WTC11 (cell line): ENCODE results near the gene RASAL3. TPM values are rescaled to one million over a fixed set of nuclear protein-coding genes. Genes with fewer than 3 reads are reported as not detected.

Source experiments
- ATAC-seq: fragments of 200-7000 bp; cut with Tn5 transposase; 2 replicates; pipeline ENCODE4 v1.10.0; 2021; ENCODE audit warnings: mild to moderate bottlenecking, moderate library complexity
- CTCF ChIA-PET: fragments of 300-600 bp; sonication (Branson Sonifier 250); formaldehyde crosslinking; loops from one replicate; lab custom pipeline; 2021; ENCODE audit warnings: antibody characterized with exemption; lab: Charles Lee
- POLR2A ChIA-PET: fragments of 350-600 bp; sonication (Branson Sonifier 250); formaldehyde crosslinking; loops from one replicate; lab custom pipeline; 2021; ENCODE audit warnings: antibody characterized with exemption; lab: Charles Lee
- DNase-seq: peaks from one replicate; pipeline ENCODE4 v3.0.0; 2021; ENCODE audit warnings: low spot score
- H3K27ac Mint-ChIP-seq: 2 replicates; pipeline ENCODE4 v1.8.0; 2021; ENCODE audit warnings: mixed read lengths
- H3K27me3 Mint-ChIP-seq: 2 replicates; pipeline ENCODE4 v1.8.0; 2021; ENCODE audit warnings: low read depth, mild to moderate bottlenecking, moderate library complexity, mixed read lengths
- H3K36me3 Mint-ChIP-seq: 2 replicates; pipeline ENCODE4 v1.8.0; 2021; ENCODE audit warnings: mixed read lengths
- H3K4me1 Mint-ChIP-seq: 2 replicates; pipeline ENCODE4 v1.8.0; 2022; ENCODE audit warnings: mixed read lengths
- H3K4me3 Mint-ChIP-seq: 2 replicates; pipeline ENCODE4 v1.8.0; 2021; ENCODE audit warnings: mild to moderate bottlenecking, moderate library complexity, mixed read lengths
- H3K9me3 Mint-ChIP-seq: 2 replicates; pipeline ENCODE4 v1.8.0; 2021; ENCODE audit warnings: mixed read lengths
- AR ChIP-seq: fragments of 250-450 bp; sonication (Bioruptor Pico); IDR thresholded peaks from 2 replicates; pipeline ENCODE4 v1.9.0; 2021; ENCODE audit warnings: mild to moderate bottlenecking
- ARID4B ChIP-seq: sonication (generic); formaldehyde crosslinking; IDR thresholded peaks from 2 replicates; pipeline ENCODE4 v1.8.0; 2023; ENCODE audit warnings: missing genetic modification reagents, mild to moderate bottlenecking, borderline replicate concordance
- E2F1 ChIP-seq: sonication (generic); formaldehyde crosslinking; IDR thresholded peaks from 2 replicates; pipeline ENCODE4 v1.8.0; 2022; ENCODE audit warnings: mild to moderate bottlenecking, missing genetic modification reagents
- E2F5 ChIP-seq: sonication (generic); formaldehyde crosslinking; IDR thresholded peaks from 2 replicates; pipeline ENCODE4 v1.8.1; 2022; ENCODE audit warnings: mild to moderate bottlenecking, moderate library complexity, missing genetic modification reagents
- ELF4 ChIP-seq: sonication (generic); formaldehyde crosslinking; IDR thresholded peaks from 2 replicates; pipeline ENCODE4 v1.8.1; 2022; ENCODE audit warnings: low read depth, mild to moderate bottlenecking, moderate library complexity, missing genetic modification reagents
- ESRRA ChIP-seq: sonication (generic); formaldehyde crosslinking; IDR thresholded peaks from 2 replicates; pipeline ENCODE4 v1.8.1; 2022; ENCODE audit warnings: mild to moderate bottlenecking, missing genetic modification reagents, borderline replicate concordance
- ETV6 ChIP-seq: sonication (generic); formaldehyde crosslinking; IDR thresholded peaks from 2 replicates; pipeline ENCODE4 v1.8.1; 2022; ENCODE audit warnings: mild to moderate bottlenecking, missing genetic modification reagents
- FOXJ3 ChIP-seq: sonication (generic); formaldehyde crosslinking; IDR thresholded peaks from 2 replicates; pipeline ENCODE4 v1.9.0; 2021; ENCODE audit warnings: missing genetic modification reagents, mild to moderate bottlenecking, borderline replicate concordance
- FOXK1 ChIP-seq: sonication (generic); formaldehyde crosslinking; IDR thresholded peaks from 2 replicates; pipeline ENCODE4 v1.8.0; 2022; ENCODE audit warnings: mild to moderate bottlenecking, moderate library complexity, missing genetic modification reagents
- IRF2 ChIP-seq: sonication (generic); formaldehyde crosslinking; IDR thresholded peaks from 2 replicates; pipeline ENCODE4 v1.8.0; 2022; ENCODE audit warnings: low read depth, missing genetic modification reagents, borderline replicate concordance
- JUN ChIP-seq: sonication (generic); formaldehyde crosslinking; IDR thresholded peaks from 2 replicates; pipeline ENCODE4 v1.8.0; 2023; ENCODE audit warnings: mild to moderate bottlenecking, missing genetic modification reagents
- KAT7 ChIP-seq: sonication (generic); formaldehyde crosslinking; IDR thresholded peaks from 2 replicates; pipeline ENCODE4 v1.8.1; 2023; ENCODE audit warnings: missing genetic modification reagents, mild to moderate bottlenecking, borderline replicate concordance
- MAX ChIP-seq: sonication (generic); formaldehyde crosslinking; IDR thresholded peaks from 2 replicates; pipeline ENCODE4 v1.8.0; 2022; ENCODE audit warnings: mild to moderate bottlenecking, missing genetic modification reagents
- NFE2L1 ChIP-seq: sonication (generic); formaldehyde crosslinking; IDR thresholded peaks from 2 replicates; pipeline ENCODE4 v1.8.1; 2023; ENCODE audit warnings: missing genetic modification reagents
- OVOL2 ChIP-seq: fragments of 250-450 bp; sonication (Bioruptor Pico); IDR thresholded peaks from 2 replicates; pipeline ENCODE4 v1.9.0; 2021; ENCODE audit warnings: mild to moderate bottlenecking, borderline replicate concordance
- ZMAT4 ChIP-seq: fragments of 250-450 bp; sonication (Bioruptor Pico); IDR thresholded peaks from 2 replicates; pipeline ENCODE4 v1.9.0; 2021; ENCODE audit warnings: mild to moderate bottlenecking
- ZNF281 ChIP-seq: sonication (generic); formaldehyde crosslinking; IDR thresholded peaks from 2 replicates; pipeline ENCODE4 v1.8.0; 2023; ENCODE audit warnings: mild to moderate bottlenecking, missing genetic modification reagents
- total RNA-seq: library from RNA; stranded (reverse); gene quantifications from 3 replicates; pipeline ENCODE4 v1.2.3, GENCODE V29; 2021

The RASAL3 gene
- total RNA-seq, 1 experiment from 2014 or later, result 1.6 TPM

GRCh38 chr19:15427991-15428471 is 36.3 kb downstream of the RASAL3 start:
- H3K9me3 Mint-ChIP-seq, result no peaks in the 10 kb centered on the region
- H3K36me3 Mint-ChIP-seq, result peaks cover 24% of the 10 kb centered on the region
- no peak overlapping the region for H3K27ac Mint-ChIP-seq
- H3K4me3 Mint-ChIP-seq, result no peak overlapping the region
- POLR2A ChIA-PET, result no interaction called here
- peaks cover 13% of the 10 kb centered on the region for H3K4me1 Mint-ChIP-seq
- no peak for DNase-seq
- no peaks in the 10 kb centered on the region for H3K27me3 Mint-ChIP-seq
- TF ChIP-seq AR (no peak), FOXJ3 (no peak), E2F5 (CRISPR knock-in tag) (no peak), ETV6 (CRISPR knock-in tag) (no peak), ZMAT4 (no peak), OVOL2 (no peak), KAT7 (CRISPR knock-in tag) (no peak), E2F1 (no peak), ARID4B (CRISPR knock-in tag) (no peak), ELF4 (CRISPR knock-in tag) (no peak), JUN (CRISPR knock-in tag) (no peak), IRF2 (CRISPR knock-in tag) (no peak), NFE2L1 (CRISPR knock-in tag) (no peak), ZNF281 (no peak), FOXK1 (CRISPR knock-in tag) (no peak), MAX (no peak), ESRRA (CRISPR knock-in tag) (no peak)
- CTCF ChIA-PET, result interaction anchor here (2.6 kb wide), 1 partner anchor 8 kb away, joined by 14 read pairs; the partner anchor contains the start of gene AKAP8L
- no peak for ATAC-seq
